GM23338 (cell line): ENCODE measurements around the gene MCTP1. TPM values are rescaled to one million over a fixed set of nuclear protein-coding genes. Genes with fewer than 3 reads are reported as not detected.

Experiments used
- ATAC-seq: fragments of 200-7000 bp; cut with Tn5 transposase; 3 replicates; pipeline ENCODE4 v1.9.1; 2020
- DNase-seq: peaks from one replicate; pipeline ENCODE4 v3.0.0-alpha.2; 2015; ENCODE audit warnings: low spot score
- H2AFZ ChIP-seq: fragments of 200-600 bp; sonication (generic); 2 replicates; pipeline ENCODE4 v1.8.0; 2016; ENCODE audit warnings: antibody characterized with exemption, mild to moderate bottlenecking, moderate library complexity
- H3F3A ChIP-seq: fragments of 200-600 bp; sonication (generic); replicated peaks from 2 replicates; pipeline ENCODE4 v1.8.0; 2017; ENCODE audit warnings: antibody characterized with exemption, mixed run types, low read depth
- H3K27ac ChIP-seq: fragments of 200-600 bp; sonication (generic); 2 replicates; pipeline ENCODE4 v1.6.1; 2016; ENCODE audit warnings: low read depth
- H3K27me3 ChIP-seq: fragments of 200-600 bp; sonication (generic); 2 replicates; pipeline ENCODE4 v1.8.0; 2016; ENCODE audit warnings: mild to moderate bottlenecking, mixed run types, moderate library complexity; ENCODE audit not compliant: insufficient read depth
- H3K36me3 ChIP-seq: fragments of 200-600 bp; sonication (generic); 2 replicates; pipeline ENCODE4 v1.8.0; 2016; ENCODE audit warnings: mild to moderate bottlenecking; ENCODE audit not compliant: insufficient read depth
- H3K4me1 ChIP-seq: fragments of 200-600 bp; sonication (generic); 2 replicates; pipeline ENCODE4 v1.8.0; 2016; ENCODE audit warnings: mild to moderate bottlenecking, moderate library complexity; ENCODE audit not compliant: insufficient read depth
- H3K4me2 ChIP-seq: fragments of 200-600 bp; sonication (generic); 2 replicates; pipeline ENCODE4 v1.7.1; 2017; ENCODE audit warnings: mixed run types
- H3K4me3 ChIP-seq: fragments of 200-600 bp; sonication (generic); 2 replicates; pipeline ENCODE4 v1.6.1; 2016; ENCODE audit warnings: mixed run types
- H3K79me2 ChIP-seq: fragments of 200-600 bp; sonication (generic); replicated peaks from 2 replicates; pipeline ENCODE4 v1.8.0; 2017; ENCODE audit warnings: mild to moderate bottlenecking; ENCODE audit not compliant: insufficient read depth
- H3K9me2 ChIP-seq: fragments of 200-600 bp; sonication (generic); 2 replicates; pipeline ENCODE4 v1.8.0; 2017; ENCODE audit not compliant: insufficient read depth
- H4K20me1 ChIP-seq: fragments of 200-600 bp; sonication (generic); replicated peaks from 2 replicates; pipeline ENCODE4 v1.8.0; 2017; ENCODE audit warnings: mild to moderate bottlenecking; ENCODE audit not compliant: insufficient read depth
- H3K27ac Mint-ChIP-seq: 2 replicates; pipeline ENCODE4 v1.8.0; 2020; ENCODE audit warnings: inconsistent platforms, mild to moderate bottlenecking, moderate library complexity, mixed read lengths
- H3K27me3 Mint-ChIP-seq: 3 replicates; pipeline ENCODE4 v1.8.0; 2022; ENCODE audit warnings: low read depth, mild to moderate bottlenecking, moderate library complexity, mixed read lengths, inconsistent platforms; ENCODE audit not compliant: insufficient read depth, poor library complexity
- H3K36me3 Mint-ChIP-seq: 3 replicates; pipeline ENCODE4 v1.8.0; 2021; ENCODE audit warnings: low read depth, mild to moderate bottlenecking, inconsistent platforms, moderate library complexity, mixed read lengths
- H3K4me1 Mint-ChIP-seq: 3 replicates; pipeline ENCODE4 v1.8.0; 2020; ENCODE audit warnings: mild to moderate bottlenecking, inconsistent platforms, mixed read lengths
- H3K4me3 Mint-ChIP-seq: 3 replicates; pipeline ENCODE4 v1.8.0; 2021; ENCODE audit warnings: moderate library complexity, mild to moderate bottlenecking, inconsistent platforms, mixed read lengths
- H3K9me3 Mint-ChIP-seq: 3 replicates; pipeline ENCODE4 v1.8.0; 2020; ENCODE audit warnings: moderate library complexity, mild to moderate bottlenecking, inconsistent platforms, mixed read lengths
- CREB1 ChIP-seq: fragments of 250-450 bp; sonication (Bioruptor Pico); IDR thresholded peaks from 2 replicates; pipeline ENCODE4 v1.5.0; 2020; ENCODE audit warnings: low read depth, mild to moderate bottlenecking, moderate library complexity
- CTCF ChIP-seq, 2 experiments: fragments of 200-600 bp in 1 of 2; sonication (generic) in 1 of 2; conservative IDR thresholded peaks; 2 replicates each; pipeline versions ENCODE4 v1.5.1 to v1.6.1; 2016 to 2017; ENCODE audit warnings: antibody characterized with exemption in 2 of 2, low read depth in 2 of 2, mild to moderate bottlenecking in 2 of 2, moderate library complexity in 1 of 2
- EZH2 ChIP-seq: fragments of 200-600 bp; sonication (generic); IDR thresholded peaks from one replicate; pipeline ENCODE4 v1.8.0; 2017; ENCODE audit warnings: antibody characterized with exemption, mild to moderate bottlenecking, low read depth; ENCODE audit not compliant: unreplicated experiment
- JUNB ChIP-seq: IDR thresholded peaks from one replicate; pipeline ENCODE4 v1.6.1; 2016; ENCODE audit warnings: antibody characterized with exemption; ENCODE audit not compliant: unreplicated experiment
- NANOG ChIP-seq: IDR thresholded peaks from 2 replicates; pipeline ENCODE4 v1.6.1; 2016; ENCODE audit warnings: antibody characterized with exemption, borderline replicate concordance
- REST ChIP-seq: IDR thresholded peaks from one replicate; pipeline ENCODE4 v1.6.1; 2018; ENCODE audit warnings: antibody characterized with exemption; ENCODE audit not compliant: unreplicated experiment
- STAT1 ChIP-seq: IDR thresholded peaks from one replicate; pipeline ENCODE4 v1.6.1; 2016; ENCODE audit warnings: antibody characterized with exemption; ENCODE audit not compliant: unreplicated experiment
- ZNF114 ChIP-seq: fragments of 250-450 bp; sonication (Bioruptor Pico); IDR thresholded peaks from 2 replicates; pipeline ENCODE4 v1.5.0; 2020; ENCODE audit warnings: mild to moderate bottlenecking, moderate library complexity
- ZNF331 ChIP-seq: fragments of 250-450 bp; sonication (Bioruptor Pico); IDR thresholded peaks from 2 replicates; pipeline ENCODE4 v1.5.0; 2020; ENCODE audit warnings: low read depth, mild to moderate bottlenecking, moderate library complexity
- polyA plus RNA-seq: library from polyadenylated mRNA; unstranded; fragments of >200 nt; fragmentation: Nextera tagmentation; extraction: Ambion mirVana; gene quantifications from 2 replicates; pipeline ENCODE4 v1.2.1, GENCODE V29; 2016
- total RNA-seq: library from RNA; depleted of rRNA; stranded (reverse); fragments of >200 nt; shearing (Covaris generic); gene quantifications from 2 replicates; pipeline ENCODE4 v1.2.3, GENCODE V29; 2014

Gene MCTP1
- total and polyA plus RNA-seq, 2 experiments from 2014 or later, result 3.7 to 4.2 TPM

- TF ChIP-seq REST (no peak), JUNB (no peak), ZNF114 (CRISPR knock-in tag) (no peak), EZH2 (no peak)
These were observed 265.9 kb downstream of the MCTP1 start (continued) for GRCh38 chr5:95018946-95019345.

GRCh38 chr5:95018511-95018910 is 266.4 kb downstream of the MCTP1 start:
- Histone ChIP-seq H3K4me2 (no peak overlapping the region), H3K27ac (no peak overlapping the region), H3F3A (no peaks in the 10 kb centered on the region), H3K36me3 (no peaks in the 10 kb centered on the region), H4K20me1 (no peaks in the 10 kb centered on the region), H3K4me3 (no peak overlapping the region), H3K27me3 (no peaks in the 10 kb centered on the region), H3K4me1 (no peaks in the 10 kb centered on the region), H2AFZ (no peak overlapping the region), H3K79me2 (no peaks in the 10 kb centered on the region), H3K9me2 (no peaks in the 10 kb centered on the region)
- H3K4me3 Mint-ChIP-seq, result no peak overlapping the region
- no peak for ATAC-seq
- no peaks in the 10 kb centered on the region for H3K4me1 Mint-ChIP-seq
- no peaks in the 10 kb centered on the region for H3K27me3 Mint-ChIP-seq
- no peaks in the 10 kb centered on the region for H3K9me3 Mint-ChIP-seq
- no peak overlapping the region for H3K27ac Mint-ChIP-seq
- H3K36me3 Mint-ChIP-seq, result no peaks in the 10 kb centered on the region
- no peak for DNase-seq
- TF ChIP-seq CTCF (conservative IDR thresholded peaks at IDR 0.05; ENCODE audit: low read depth in 2 of 2), result no peak
- no peak for TF ChIP-seq ZNF331 (CRISPR knock-in tag)

GRCh38 chr5:95009812-95010211 is 275.1 kb downstream of the MCTP1 start:
- peaks cover 15% of the 10 kb centered on the region for H3K9me3 Mint-ChIP-seq
- no peaks in the 10 kb centered on the region for H3K27me3 Mint-ChIP-seq
- ATAC-seq (no peak), DNase-seq (no peak)
- Histone ChIP-seq H2AFZ (no peak overlapping the region), H3K27ac (no peak overlapping the region), H3K9me2 (peaks cover 21% of the 10 kb centered on the region; the same call in 1 of the 2 replicates), H3K4me3 (no peak overlapping the region), H3F3A (no peaks in the 10 kb centered on the region), H3K27me3 (no peaks in the 10 kb centered on the region), H3K36me3 (no peaks in the 10 kb centered on the region; the same call in 1 of the 2 replicates), H3K4me1 (peaks cover 4% of the 10 kb centered on the region; the same call in 1 of the 2 replicates), H3K79me2 (no peaks in the 10 kb centered on the region), H3K4me2 (no peak overlapping the region), H4K20me1 (no peaks in the 10 kb centered on the region)
- H3K4me3 Mint-ChIP-seq, result no peak overlapping the region
- no peak overlapping the region for H3K27ac Mint-ChIP-seq
- peaks cover 5% of the 10 kb centered on the region; the same call in 1 of the 3 replicates for H3K4me1 Mint-ChIP-seq
- peaks cover 10% of the 10 kb centered on the region; the same call in 1 of the 3 replicates for H3K36me3 Mint-ChIP-seq
- TF ChIP-seq CTCF (conservative IDR thresholded peaks at IDR 0.05; ENCODE audit: low read depth in 2 of 2) (no peak), NANOG (no peak), STAT1 (no peak), CREB1 (CRISPR knock-in tag) (no peak), EZH2 (no peak)
